Cerebellar cortex (tissue), 1 donor: ENCODE data around the gene ZFYVE26.

Experiments
- DNase-seq: peaks from one replicate; pipeline ENCODE4 v3.0.0-alpha.2; 2015; ENCODE audit warnings: low spot score

Gene ZFYVE26

DNA sequence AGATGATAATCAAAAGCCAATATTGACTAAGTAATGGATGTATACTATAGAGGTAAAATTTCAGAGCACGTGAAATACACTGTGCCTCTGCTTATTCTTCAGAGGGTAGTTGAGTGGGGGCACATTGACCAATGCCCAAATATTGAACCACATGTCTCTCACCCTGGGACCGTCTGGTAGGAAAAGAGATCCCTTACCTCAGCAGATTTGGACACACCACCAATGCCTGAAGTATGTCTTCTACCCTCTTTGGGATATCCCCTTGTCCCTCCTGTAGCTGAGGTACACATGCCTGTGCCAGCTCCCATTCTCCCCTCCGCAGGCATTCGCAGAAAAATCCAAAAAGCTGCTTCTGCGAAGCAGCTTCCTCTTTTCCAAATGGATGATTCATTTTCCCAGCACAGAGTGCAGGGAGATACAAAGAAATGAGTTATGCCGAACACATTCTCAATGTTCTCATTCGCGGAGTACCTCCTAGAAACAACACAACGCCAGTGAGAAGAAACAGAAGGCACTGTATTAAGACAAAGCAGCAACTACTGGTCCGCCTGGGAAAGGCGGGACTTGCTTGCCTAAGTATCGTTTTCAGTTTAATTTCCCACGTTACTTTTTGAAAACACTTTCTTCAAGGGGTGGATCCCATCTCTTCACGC, 691 bp downstream of the ZFYVE26 start:
- DNase-seq = peak; percentile 78

DNA sequence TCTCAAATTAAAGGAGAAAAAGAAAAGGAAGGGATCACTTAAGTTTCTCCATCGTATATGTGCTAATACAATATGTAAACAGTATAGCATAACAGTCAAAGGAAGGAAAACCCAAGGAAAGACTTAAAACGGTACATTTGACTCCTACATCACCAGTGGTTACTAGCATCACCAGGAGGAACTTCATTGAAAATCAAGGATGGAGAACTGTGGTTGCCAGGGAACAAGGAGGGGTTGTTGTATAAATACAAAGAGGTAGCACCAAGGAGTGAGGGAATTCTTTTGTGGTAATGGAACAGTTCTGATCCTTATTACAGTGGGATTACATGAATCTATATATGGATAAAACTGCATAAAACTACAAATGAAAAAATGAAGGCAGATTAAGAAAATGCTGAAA, 1.6 kb downstream of the ZFYVE26 start:
- DNase-seq = peak; percentile 46

DNA sequence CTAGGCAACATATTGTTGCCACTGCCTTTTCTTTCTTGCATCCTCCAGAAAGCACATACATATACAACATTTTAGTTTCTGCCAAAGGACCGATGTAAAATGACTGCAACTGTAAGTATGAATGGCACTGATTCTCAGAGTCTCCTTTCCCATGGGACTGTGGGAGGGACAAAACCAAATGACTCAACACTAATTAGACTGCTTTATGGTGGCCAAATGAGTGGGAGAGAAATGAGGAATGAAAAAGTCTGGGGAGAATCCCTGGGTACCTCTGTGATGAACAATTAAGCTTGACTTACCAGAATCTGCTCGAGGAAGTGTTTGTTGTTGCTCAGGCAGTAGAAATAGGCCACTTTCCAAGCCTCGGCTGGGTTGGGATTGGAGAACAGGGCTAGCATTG, 10.1 kb downstream of the ZFYVE26 start:
- no peak for DNase-seq

DNA sequence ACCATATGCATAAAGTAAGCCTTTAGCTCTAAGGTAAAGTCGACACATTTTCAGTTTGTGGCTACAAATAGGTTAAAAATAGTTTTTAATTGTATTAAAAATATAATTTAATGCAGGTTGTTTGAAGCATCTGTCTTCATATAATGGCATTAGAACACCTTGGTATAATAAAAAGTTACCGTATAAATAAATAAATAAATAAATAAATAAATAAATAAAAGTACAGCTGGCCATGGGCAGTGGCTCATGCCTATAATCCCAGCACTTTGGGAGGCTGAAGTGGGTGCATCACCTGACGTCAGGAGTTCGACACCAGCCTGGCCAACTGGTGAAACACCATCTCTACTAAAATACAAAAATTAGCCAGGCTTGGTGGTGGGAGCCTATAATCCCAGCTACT, 15.6 kb downstream of the ZFYVE26 start:
- DNase-seq = no peak

DNA sequence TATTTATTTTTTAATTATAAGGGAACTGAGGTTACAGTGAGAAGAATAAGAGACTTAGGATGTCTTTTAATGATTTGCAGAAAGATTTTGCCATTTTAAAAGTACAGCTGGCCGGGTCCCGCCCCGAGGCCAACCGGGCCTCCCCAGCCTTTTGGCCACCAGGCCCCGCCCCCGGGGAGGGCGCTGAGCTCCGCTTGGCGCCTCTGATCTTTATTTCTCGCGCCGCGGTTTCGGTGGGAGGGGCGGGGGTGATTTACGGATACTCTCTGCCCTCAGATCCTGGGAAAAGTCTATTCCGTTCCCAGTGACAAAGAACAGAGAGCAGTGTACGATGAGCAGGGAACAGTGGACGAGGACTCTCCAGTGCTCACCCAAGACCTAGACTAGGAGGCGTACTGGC, 17.7 kb downstream of the ZFYVE26 start:
- no peak for DNase-seq

DNA sequence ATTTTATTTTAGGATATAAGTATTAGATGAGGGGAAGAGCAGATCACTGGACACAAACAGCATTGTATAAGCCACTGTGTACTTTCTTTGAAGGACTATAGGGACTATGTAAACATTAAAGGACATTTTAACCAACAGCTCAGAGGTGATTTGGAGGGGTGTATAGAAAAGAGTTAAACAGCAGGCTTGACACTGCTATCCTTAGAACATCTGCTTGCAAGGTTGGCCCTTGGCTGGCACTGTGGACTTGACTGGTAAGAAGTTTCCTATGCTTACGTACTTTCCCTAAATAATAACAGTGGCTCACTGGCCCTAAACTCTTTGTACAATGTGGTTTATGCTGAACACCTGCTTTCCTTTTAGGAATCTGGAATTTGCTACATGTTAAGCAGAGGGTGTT, 28.7 kb downstream of the ZFYVE26 start:
- no peak for DNase-seq

DNA sequence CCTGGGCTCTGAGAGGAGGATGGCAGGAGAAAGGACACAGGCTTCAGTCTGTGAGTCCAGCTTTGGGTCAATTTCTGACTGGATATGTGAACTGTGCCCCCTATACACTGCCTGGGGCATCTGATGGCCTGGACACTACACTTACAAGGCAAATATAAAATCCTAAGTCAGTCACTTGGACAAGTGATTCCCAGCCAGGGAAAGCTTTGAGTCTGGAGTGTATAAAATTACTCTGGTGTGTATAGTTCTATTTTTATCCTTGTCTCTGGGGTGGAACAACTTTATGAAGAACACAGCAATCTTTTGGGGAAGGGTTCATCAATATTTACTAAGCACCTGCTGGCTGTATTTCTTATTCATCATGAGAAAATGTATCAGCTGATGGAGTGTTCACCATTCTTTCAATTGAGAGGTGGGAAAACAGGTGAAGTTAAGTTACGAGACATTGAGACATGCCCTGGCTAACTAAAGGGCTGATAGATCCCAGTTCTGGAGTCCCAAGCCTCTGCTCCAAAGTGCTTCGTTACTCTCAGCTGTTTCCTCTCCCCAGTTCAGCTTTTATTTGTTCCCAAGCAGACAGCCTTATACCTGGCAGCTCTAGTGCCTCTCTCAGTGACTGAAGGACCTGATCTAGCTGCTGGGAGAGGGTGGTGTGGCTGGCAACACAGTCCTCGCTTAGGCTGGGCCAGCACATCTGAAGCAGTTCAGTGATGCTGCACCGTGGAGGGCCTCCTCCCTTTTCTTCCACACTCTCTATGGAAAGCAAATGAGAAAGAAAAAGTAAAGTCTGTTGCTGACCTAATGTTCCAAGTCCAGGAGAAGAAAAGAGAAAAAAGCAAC, 30.9 kb downstream of the ZFYVE26 start:
- DNase-seq = no peak

DNA sequence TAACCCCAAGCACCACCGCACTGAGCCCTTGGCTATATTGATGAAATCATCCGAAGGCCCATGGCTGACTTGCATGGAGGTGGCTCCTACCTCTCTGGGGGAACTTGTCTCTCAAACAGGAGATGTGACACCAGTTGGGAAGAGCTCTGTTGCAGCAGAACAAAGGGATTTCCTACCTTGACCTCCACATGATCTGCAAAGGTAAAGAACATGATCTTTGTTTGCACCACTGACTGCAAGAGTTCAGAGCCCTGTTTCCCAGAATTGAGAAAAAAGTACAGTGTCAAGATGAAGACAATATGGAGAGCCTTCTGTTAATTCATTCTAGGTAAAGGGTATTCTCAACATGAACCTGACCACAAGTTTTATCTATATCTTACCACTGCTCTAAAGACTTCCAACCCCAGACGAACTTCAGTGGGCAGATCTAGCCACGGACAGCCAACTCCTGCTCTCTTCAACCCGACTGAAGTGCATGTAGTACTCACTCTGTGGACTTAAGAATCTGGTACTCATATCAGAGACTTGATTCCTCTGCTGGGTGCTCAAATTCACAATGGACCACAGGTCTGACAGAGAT, 32.1 kb downstream of the ZFYVE26 start:
- DNase-seq = no peak

DNA sequence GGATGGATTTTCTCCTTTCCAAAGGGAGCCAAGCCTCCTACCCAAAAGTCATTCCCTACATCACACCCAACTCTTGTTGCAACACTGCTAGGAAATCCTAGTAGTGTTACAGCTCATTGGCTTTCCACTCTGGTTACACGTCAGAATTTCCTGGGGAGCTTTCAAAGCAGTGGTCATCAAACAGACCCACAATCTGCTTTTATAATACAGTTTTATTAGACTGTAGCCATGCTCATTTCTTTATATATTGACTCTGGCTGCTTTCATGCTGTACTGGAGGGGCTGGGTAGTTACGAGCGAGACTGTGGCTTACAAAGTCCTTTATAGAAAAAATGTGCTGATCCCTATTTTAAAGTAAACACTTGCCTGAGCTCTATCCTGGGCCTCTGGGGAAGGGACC, 34.3 kb downstream of the ZFYVE26 start:
- no peak for DNase-seq

DNA sequence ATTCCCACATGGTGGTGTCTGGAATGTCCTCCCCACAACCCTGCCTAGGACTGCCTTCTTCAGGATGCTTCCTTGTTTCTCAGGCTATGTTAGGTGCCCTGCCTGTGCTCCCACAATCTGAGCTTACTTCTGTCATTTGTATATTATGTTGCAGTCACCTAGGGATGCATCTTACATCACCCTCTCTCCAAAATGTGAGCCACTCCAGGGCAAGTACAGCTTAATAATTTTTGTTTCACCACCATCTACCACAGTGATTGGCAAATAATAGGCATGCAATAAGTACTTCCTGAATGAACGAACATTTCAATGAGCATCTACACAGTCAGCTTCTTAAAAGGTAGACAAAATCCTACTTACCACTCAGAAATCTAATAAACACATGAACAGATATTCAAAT, 37.6 kb downstream of the ZFYVE26 start:
- DNase-seq = no peak

DNA sequence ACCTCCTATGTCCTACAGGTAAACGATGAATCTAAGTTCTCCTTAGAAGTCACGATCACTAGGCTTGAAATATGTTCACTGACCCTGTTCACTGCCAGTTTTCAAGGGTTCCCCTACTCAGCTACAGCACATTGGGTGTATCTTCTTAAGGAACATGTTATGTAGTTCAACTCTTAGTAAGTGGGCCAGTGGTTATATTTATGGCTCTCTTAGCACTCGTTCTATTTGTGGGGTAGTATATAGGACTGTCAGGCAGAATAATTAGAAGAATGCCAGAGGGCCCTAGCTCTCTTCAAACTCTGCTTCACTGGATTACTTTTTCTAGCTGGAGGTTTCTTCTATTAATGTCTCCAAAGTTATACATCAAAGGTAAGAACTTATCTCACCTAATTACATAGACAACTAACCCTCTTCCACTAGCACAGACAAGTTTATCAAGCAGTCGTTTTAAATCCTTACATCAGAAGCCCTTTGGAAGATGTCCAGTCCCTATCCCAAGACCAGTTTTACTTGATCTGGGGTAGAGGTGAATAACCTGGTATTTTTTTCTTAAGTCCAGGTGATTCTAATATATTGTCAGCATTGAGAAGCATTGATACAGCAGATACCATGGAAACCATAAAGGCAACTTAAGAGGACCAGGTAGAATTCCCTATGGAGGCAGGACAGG, 39.6 kb downstream of the ZFYVE26 start:
- DNase-seq = no peak

DNA sequence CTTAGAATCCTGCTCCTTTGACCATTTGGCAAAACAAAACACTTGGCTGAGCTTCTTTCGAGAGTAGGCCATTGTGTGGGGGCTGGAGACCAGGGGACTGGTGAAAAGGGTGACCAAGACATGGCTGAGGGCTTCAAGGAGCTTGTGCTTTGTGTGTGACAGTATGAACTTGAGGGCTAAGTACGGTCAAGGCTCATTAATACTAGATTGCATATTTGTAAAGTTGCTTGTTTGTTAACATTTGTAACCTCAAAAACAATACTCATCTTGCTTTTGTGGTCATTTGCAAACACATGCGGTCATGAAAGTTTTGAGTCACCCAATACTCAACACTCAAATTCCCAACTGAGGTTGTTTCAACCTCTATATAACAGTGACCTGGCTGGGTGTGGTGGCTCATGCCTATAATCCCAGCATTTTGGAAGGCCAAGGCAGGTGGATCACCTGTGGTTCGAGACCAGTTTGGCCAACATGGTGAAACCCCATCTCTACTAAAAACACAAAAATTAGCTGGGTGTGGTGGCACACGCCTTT, 42.5 kb downstream of the ZFYVE26 start:
- no peak for DNase-seq

DNA sequence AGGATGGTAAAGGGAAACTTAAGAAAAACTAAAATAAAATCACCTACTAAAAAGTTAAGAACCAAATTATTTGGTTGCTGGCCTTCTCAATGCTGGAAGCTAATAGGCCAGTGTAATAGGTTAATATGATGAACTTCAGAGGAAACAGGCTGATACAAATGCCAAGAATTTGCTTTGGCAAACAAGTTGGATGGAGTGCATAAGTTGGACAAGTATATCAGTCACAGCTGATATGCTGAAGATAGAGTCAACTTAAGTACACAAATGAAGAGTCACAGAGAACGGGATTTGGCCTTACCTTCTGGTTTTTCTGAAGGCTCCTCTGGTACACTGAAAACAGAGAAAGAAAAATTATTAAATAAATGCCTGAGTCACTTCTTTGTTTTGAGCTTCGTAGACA, 48.2 kb downstream of the ZFYVE26 start:
- DNase-seq = no peak

DNA sequence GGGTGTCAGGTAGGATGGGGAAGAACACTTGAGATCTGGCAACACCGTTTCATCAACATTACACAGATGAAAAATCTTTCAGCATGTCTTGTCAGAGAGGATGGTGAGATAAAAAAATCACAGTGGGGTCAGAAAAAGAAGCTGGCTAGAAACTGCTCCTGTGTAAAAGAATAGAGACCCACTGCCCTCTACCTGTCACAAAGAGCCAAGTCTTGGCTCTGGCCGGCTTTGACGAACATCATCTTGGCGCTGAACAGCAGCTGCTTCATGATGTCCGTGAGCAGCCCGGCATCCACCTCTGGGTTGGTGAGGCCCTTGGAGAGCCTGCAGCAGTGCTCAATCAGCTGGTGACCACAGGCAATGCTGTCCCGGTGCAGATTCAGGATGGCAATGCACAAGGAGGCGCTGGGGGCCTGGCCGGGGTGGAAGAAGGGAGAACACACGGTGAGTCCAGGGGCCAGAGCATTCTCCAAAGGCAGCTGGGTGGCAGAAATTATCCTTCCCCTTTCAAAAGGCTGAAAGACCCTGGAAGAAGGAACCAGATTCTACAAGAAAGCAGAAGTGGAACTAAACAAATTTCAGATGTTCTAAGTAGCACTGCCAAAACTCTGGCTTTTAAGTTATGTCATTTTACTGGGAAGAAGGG, 50.2 kb downstream of the ZFYVE26 start:
- DNase-seq = no peak

DNA sequence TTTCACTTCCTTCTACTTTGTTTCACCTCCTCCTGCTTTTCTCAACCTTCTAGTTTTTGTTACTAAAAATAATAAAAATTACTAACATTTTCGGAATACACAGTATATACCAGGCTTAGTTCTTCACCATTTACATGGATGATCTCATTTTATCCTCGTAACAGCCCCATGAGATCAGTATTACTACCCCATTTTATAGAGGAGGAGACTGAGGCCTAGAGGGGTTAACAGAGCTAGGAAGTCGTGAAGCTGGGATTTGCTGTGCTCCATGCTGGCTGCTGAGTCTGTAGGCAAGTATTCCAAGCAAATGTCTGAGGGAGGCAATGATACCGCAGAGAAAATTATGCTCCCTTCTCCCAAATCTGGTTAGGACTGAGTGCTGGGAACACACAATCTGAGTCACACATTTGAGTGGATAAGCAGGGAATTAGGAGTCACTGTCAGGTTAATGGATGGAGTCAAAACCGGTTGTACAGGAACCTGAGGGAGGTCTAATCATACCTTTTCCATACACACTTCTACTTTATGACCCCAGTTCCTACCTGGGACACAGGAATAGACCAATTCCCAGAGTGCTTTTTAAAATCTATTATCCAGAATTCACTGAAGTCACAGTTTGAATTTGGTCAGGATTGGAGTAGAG, 51.1 kb downstream of the ZFYVE26 start:
- no peak for DNase-seq

DNA sequence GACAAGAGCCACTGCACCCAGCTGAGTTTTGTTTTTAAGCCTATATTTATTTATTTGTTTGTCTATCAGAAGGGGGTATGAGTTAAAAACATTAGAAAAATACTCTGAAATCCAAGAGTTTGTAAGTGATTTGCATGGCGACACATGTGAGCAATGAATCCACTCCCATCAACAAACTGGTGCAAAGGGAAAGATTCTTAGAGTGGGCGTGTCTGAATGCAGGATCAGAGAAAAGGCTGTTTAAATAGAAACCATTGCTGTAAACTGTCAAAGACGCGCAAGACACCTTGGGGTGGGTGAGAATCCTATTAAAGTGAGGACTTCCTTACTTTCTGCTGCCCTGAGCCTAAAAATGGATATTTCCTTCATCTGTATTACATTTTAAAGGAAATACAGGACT, 51.9 kb downstream of the ZFYVE26 start:
- no peak for DNase-seq

DNA sequence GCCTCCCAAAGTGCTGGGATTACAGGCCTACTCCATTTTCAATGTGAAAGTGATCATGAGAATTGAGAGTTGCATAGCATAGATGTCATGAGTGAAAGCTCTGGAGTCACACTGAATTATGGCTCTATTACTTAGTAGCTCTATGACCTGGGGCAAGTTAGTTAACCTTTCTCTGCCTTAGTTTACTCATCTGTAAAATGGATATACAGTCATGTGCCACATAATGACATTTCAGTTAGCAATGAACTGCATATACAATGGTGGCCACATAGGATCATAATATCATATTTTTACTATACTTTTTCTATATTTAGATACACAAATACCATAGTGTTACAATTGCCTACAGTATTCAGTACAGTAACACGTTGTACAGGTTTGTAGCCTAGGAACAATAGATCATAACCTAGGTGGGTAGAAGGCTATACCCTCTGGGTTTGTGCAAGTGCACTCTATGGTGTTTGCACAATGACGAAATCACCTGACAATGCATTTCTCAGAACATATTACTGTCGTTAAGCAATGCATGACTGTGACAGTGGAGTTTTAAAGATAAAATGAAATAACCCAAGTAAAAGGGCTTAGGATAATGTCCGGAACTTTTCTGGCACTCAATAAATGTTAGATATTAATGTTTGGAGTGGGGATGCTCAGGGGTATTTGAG, 53.1 kb downstream of the ZFYVE26 start:
- no peak for DNase-seq

DNA sequence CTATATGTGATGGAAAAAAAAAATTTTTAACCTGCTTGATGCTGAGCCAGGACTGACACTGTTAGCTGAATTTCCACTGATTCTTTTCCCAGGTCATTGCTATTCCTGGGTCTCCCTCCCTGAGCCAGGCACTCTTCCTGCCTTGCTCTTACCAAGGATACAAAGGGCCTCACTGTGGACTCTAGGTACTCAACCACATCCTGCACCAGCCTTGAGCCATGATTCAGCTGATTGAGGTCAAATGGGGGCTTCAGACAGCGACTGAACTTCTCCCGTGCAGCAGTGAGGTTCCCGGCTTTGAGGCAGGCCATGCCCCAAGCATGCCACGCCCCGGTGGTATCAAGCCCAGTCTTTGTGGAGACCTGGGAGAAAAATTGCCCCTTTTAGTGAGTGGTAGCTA, 54.3 kb downstream of the ZFYVE26 start:
- no peak for DNase-seq

DNA sequence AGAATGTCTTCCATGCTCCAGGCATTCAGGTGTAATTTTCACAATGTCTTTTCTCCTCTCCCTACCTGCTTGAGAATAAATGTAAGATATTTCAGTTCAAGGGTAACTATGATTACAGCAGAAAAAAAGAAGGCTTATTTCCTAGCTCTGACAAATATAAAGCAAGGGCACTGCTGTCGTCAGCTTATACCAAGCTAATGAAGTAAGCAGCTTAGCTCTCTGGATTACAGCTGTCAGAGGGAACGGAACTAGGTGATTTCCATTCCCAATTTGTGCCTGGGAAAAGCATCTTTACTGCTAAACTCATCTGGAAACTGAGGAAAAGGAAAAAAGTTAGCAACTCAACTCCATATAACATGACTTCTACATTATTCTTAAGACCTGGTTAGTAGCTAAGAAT, 56.5 kb downstream of the ZFYVE26 start:
- DNase-seq = no peak

DNA sequence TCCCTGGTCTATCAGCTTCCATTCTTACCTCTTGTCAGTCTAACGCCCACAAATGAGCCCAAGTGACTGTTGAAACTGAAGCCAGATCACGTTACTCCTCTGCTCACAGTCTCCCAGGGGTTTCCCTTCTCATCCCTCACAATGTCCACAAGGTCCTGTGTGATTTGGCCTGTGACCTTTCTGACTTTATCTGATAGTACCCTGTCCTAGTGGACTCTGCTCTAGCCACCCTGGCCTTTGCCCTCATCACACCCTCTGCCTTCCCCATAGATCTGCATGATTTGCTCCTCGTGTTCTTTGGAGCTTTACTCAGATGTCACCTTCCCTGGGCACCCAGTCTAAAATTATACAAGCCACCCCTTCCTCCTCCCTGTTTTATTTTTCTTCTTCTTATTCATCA, 59.2 kb downstream of the ZFYVE26 start:
- no peak for DNase-seq

DNA sequence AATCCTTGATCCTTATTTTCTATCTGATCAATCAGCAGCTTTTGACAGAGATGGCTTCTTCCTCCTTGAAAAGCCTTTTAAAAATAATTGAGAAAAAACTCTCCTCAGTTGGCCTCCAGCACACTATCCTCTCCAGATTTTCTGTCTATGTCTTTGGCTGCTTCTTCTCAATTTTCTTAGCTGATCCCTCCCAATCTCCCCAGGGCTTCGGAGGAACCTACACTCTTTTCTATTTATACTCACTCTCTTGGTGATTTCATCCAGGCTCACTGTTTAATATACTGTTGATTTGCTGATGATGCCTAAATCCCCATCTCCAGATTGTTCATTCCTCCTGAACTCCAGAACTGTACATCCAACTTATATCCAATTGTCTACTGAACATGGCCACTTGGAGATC, 59.9 kb downstream of the ZFYVE26 start:
- DNase-seq = no peak
